ENCODE data around the gene SPEF2.

DNA sequence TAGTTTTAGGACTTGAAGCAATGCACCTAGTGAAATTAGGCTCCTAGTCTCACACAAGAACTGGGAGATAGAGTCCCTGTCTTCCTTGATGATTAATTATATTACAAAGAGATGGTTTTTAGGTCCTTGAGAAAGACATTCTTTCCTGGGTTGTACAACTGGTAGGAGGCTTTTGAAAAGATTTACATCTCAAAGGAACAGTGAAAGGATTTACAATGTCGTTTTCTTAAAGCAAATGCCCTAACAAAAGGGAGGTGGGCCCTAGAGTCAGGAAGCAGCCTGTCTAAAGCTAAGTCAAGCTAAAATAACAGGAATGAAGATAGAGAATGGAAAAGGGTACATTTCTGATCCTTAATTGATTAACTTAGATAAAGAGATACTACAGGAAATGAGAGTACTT, 136.8 kb downstream of the SPEF2 start:
- TF ChIP-seq, protein P1, sequence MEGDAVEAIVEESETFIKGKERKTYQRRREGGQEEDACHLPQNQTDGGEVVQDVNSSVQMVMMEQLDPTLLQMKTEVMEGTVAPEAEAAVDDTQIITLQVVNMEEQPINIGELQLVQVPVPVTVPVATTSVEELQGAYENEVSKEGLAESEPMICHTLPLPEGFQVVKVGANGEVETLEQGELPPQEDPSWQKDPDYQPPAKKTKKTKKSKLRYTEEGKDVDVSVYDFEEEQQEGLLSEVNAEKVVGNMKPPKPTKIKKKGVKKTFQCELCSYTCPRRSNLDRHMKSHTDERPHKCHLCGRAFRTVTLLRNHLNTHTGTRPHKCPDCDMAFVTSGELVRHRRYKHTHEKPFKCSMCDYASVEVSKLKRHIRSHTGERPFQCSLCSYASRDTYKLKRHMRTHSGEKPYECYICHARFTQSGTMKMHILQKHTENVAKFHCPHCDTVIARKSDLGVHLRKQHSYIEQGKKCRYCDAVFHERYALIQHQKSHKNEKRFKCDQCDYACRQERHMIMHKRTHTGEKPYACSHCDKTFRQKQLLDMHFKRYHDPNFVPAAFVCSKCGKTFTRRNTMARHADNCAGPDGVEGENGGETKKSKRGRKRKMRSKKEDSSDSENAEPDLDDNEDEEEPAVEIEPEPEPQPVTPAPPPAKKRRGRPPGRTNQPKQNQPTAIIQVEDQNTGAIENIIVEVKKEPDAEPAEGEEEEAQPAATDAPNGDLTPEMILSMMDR (IDR thresholded peaks at IDR 0.05 in 2 of 3, conservative IDR thresholded peaks at IDR 0.05 in 1 of 3; ENCODE audit: insufficient read depth in 2 of 3, low read depth in 1 of 3, low read length in 3 of 3): no peak
- TF ChIP-seq RUNX1 (IDR thresholded peaks at IDR 0.05; ENCODE audit: low read depth) (no peak), ZC3H11A (IDR thresholded peaks at IDR 0.05; ENCODE audit: low read depth, low read length) (no peak), ELF2 (CRISPR knock-in tag; IDR thresholded peaks at IDR 0.05) (no peak), ZNF778 (CRISPR knock-in tag; IDR thresholded peaks at IDR 0.05) (no peak), RAD21 (CRISPR knock-in tag; conservative IDR thresholded peaks at IDR 0.05 in 1 of 2, IDR thresholded peaks at IDR 0.05 in 1 of 2) (no peak), ZNF77 (CRISPR knock-in tag; IDR thresholded peaks at IDR 0.05) (no peak), ZFP1 (CRISPR knock-in tag; IDR thresholded peaks at IDR 0.05) (no peak), ZKSCAN8 (CRISPR knock-in tag; IDR thresholded peaks at IDR 0.05) (no peak), MAFF (IDR thresholded peaks at IDR 0.05; ENCODE audit: low read length) (no peak), U2AF1 (optimal IDR thresholded peaks at IDR 0.05; ENCODE audit: low read depth, low read length) (no peak)
- TF ChIP-seq, protein P2, sequence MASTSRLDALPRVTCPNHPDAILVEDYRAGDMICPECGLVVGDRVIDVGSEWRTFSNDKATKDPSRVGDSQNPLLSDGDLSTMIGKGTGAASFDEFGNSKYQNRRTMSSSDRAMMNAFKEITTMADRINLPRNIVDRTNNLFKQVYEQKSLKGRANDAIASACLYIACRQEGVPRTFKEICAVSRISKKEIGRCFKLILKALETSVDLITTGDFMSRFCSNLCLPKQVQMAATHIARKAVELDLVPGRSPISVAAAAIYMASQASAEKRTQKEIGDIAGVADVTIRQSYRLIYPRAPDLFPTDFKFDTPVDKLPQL (IDR thresholded peaks at IDR 0.05; ENCODE audit: extremely low read depth, insufficient read length): no peak
- TF ChIP-seq, protein P3, sequence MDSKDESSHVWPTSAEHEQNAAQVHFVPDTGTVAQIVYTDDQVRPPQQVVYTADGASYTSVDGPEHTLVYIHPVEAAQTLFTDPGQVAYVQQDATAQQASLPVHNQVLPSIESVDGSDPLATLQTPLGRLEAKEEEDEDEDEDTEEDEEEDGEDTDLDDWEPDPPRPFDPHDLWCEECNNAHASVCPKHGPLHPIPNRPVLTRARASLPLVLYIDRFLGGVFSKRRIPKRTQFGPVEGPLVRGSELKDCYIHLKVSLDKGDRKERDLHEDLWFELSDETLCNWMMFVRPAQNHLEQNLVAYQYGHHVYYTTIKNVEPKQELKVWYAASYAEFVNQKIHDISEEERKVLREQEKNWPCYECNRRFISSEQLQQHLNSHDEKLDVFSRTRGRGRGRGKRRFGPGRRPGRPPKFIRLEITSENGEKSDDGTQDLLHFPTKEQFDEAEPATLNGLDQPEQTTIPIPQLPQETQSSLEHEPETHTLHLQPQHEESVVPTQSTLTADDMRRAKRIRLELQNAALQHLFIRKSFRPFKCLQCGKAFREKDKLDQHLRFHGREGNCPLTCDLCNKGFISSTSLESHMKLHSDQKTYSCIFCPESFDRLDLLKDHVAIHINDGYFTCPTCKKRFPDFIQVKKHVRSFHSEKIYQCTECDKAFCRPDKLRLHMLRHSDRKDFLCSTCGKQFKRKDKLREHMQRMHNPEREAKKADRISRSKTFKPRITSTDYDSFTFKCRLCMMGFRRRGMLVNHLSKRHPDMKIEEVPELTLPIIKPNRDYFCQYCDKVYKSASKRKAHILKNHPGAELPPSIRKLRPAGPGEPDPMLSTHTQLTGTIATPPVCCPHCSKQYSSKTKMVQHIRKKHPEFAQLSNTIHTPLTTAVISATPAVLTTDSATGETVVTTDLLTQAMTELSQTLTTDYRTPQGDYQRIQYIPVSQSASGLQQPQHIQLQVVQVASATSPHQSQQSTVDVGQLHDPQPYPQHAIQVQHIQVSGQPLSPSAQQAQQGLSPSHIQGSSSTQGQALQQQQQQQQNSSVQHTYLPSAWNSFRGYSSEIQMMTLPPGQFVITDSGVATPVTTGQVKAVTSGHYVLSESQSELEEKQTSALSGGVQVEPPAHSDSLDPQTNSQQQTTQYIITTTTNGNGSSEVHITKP (IDR thresholded peaks at IDR 0.05; ENCODE audit: partially characterized antibody): no peak
